ENCODE results near the gene PTPN18.

Gene PTPN18

DNA sequence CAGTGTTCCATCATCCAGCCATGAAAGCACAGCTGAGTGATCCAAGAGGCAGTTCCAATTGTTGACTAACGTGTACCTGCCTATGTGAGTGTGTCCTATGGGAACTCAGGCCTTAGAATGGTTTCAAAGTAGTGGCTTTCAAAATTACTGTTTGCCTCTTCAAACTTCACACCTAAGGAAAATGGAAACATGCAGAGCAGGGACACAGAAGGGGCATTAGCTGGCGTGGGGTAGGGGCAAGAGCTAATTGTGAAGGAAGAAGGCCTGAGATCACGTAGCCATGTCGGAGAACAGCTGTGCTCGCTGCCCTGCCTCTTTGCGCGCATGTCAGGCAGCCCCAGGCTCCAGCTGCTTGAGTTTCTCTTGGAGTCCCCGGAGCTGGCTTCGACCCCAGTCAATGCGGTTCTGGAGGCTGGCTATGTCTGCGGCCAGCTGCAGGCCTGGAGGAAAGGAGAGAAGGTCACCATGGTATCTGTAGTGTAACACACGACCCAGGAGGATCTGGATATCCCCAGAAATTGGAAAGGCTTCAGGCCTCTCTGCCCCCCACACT, 17.0 kb upstream of the PTPN18 start:
- DNase-seq (ENCODE audit: extremely low spot score, insufficient read length, low read depth): no peak
- FAIRE-seq: no peak

DNA sequence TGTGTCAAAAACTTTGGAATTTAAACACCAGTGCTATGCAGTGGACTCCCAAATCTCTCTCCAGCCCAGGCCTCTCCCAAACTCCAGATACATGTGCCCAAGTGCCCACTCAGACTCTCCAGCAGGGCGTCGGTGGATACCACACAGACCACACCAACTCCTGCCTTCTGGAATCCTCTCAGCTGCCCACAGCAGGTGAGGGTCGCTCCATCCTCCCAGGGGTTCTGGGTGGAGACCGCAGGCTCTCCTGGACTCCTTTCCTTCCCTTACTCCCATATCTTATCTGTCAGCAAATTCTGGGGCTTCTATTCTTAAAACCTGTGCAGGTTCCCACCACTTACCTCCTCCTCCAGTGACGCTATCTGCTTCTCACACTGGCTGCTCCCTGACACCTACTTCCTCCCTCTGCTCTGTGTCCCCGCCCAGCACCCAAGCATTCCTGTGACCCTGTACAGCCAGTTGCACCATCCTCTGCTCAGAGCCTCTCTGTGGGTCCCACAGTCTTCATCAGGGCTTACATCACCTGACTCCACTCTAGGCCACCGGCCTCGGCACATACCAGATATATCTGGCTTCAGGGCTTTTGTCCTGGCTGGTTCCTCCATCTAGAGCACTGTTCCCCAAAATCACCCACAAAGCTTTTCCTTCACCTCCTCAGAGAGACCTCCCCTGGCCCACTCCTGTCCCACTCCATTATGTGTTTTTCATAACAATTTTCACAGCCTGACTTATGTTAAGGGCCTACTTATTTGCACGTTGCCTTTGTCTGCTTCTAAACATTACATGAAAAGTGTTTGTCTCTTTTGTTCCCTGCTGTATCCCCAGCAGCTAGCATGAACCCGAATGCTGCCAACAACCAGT, 15.7 kb upstream of the PTPN18 start:
- DNase-seq (ENCODE audit: extremely low spot score, insufficient read length, low read depth) (no peak), FAIRE-seq (no peak)

DNA sequence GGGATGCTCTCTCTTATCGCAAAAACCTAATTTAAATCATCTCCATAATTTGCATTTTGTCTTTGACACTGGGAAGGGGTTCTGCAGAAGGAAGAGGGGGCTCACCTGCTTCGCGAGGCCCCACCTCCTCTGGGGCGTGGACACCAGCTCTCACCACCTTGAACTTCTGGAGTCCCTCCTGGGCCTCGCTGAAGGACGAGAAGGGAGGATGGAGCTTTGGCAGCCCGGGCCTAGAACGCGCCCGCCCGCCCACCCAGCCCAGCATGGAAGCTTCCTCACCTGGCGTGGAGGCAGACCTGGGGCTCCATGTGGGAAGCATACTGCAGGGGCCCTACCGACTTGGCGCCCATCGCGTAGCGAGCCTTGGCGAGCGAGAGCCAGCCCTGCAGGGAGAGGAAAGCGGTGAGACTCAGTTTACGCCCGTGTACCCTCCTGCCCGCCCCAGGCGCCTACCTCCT, 14.3 kb upstream of the PTPN18 start:
- FAIRE-seq (no peak), DNase-seq (ENCODE audit: extremely low spot score, insufficient read length, low read depth) (no peak)

DNA sequence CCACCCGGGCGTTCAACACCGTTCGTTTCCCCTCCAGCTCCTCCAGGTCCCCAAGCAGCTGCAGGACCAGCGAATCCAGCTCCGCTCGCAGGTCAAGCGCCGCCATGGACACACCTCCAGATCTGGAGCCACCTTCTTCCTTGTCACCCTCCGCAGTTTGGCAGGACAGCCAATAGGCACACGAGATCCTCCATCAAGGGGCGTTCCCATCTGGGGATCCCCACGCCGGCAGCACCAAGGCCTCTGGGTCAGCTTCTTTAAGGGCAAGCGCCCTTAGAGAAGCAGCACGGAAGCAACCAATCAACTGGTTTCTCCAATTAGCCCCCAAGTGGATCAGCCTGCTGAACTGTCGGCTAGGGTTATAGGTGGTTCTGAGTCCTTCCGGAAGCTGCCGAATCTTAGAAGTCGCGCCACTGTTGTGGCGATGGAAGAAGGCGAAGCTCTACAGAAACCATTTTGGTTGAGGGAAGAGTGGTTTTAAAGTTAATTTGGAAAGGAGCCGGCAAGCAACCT, 13.8 kb upstream of the PTPN18 start:
- FAIRE-seq (no peak), DNase-seq (ENCODE audit: extremely low spot score, insufficient read length, low read depth) (peak; percentile 77)

DNA sequence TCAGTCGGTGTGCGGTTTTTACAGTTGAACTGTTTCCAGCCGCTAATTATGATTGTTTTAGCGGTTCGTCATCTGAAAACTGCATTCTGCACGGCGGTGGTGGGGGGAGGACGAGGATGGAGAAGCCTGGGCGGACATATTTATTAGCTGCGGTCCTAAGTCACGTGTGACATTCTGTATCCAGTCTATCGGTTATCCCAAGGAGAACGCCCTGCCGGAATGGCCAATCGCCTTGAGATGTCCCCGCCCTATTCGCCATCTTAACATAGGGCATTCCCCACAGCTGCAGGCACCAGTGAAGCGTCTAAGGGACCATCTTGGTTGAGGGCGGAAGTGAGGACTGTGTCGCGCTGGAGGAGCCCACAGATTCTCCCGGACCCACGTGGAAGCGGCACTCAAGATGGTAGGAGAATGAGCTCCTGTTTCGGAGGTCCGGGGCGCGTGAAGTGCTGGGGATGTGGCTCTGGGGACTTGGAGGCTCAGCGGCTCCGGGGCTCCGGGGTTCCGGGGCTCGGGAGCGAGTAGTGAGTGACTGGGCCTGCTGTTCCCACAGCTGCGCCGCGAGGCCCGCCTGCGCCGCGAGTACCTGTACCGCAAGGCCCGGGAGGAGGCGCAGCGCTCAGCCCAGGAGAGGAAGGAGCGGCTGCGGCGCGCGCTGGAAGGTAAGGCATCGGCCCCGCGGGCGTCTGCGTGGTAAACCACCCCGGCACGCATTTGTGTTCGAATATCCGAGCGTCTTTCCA, 13.2 kb upstream of the PTPN18 start, which contains the start of gene IMP4:
Gene IMP4, plus strand, starts transcription at position 365 of the 743 bp plus-strand sequence. Its CDS starts 36 bp downstream, at position 401.
- FAIRE-seq (peak; percentile 97), DNase-seq (ENCODE audit: extremely low spot score, insufficient read length, low read depth) (peak; percentile 82)

DNA sequence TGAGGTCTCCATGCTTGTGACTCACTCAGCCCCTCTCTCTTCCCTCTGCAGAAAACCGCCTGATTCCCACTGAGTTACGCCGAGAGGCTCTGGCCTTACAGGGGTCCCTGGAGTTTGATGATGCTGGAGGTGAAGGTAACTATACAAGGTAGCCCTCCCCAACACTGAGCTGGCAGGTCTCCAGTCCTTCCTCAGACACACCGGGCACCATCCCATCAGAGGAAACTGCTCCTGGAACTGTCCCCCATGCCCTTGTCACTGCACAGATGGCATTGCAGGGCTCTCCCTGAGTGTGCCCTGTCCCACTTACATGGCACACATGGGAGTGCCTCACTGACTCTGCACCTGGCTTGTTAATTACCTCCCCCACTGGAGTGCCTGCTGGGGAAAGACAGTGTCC, 11.3 kb upstream of the PTPN18 start:
- FAIRE-seq (no peak), DNase-seq (ENCODE audit: extremely low spot score, insufficient read length, low read depth) (no peak)

DNA sequence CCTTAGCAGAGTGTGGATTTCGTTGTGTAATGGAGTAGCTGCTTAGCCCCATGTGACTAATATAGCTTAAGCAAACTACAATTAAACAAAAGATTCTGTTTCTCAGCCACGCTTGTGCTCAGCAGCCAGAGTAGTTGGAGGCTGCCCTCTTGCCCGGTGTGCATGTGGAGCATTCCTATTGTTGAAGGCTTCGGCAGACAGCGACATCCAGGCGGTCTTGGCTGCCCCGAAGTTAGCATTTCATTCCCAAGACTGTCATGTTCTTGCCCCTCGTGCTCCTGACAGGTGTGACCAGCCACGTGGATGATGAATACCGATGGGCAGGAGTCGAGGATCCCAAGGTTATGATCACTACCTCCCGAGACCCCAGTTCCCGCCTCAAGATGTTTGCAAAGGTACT, 10.8 kb upstream of the PTPN18 start:
- FAIRE-seq (no peak), DNase-seq (ENCODE audit: extremely low spot score, insufficient read length, low read depth) (no peak)

DNA sequence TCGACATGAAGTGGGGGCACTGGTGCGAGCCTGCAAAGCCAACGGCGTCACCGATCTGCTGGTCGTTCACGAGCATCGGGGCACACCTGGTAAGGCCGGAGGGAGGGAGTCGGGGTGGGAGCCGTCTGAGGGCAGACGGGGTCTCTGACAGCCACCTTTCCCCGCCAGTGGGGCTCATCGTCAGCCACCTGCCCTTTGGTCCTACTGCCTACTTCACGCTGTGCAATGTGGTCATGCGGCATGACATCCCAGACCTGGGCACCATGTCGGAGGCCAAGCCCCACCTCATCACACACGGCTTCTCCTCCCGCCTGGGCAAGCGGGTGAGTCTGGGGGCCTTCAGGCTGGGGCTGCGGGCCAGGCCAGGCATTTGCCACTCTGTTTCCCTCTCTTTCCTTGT, 10.2 kb upstream of the PTPN18 start:
- FAIRE-seq: no peak
- DNase-seq (ENCODE audit: extremely low spot score, insufficient read length, low read depth): no peak

DNA sequence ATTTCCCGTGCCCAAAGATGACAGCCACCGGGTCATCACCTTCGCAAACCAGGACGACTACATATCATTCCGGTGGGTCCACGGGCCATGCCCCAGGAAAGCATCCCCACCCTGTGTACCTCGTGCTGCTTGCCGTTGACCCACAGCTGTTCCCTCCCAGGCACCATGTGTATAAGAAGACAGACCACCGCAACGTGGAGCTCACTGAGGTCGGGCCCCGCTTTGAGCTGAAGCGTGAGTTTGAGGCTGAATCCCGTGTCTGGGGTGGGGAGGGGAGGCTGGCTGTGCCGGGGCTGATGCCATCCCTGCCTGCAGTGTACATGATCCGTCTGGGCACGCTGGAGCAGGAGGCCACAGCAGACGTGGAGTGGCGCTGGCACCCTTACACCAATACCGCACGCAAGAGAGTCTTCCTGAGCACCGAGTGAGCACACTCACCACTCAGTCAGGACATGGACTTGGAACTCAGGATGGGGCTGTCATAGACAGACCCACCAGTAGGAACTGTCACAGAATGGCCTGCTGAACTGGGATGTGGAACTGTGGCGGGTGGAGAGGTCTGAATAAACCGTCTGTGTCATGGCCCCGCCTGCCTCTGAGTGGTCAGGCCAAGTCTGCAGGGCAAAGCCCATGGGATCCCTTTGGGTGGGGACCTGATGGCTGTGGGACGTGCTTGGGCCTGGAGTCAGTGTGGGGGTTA, 9.7 kb upstream of the PTPN18 start:
- FAIRE-seq (no peak), DNase-seq (ENCODE audit: extremely low spot score, insufficient read length, low read depth) (no peak)

DNA sequence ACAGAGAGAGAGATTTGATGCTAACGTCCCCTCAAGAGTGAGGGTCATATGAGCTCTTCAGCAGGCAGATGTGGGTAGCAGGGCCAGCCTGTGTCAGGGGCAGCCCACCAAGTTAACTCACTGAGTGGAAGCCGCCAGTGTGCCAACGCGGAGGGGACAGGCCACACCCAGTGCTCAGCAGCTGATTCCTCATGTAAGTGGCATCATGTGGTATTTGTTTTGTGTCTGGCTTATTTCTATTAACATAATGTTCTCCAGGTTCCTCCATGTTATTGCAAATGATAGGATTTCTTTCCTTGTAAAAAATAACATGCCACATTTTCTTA, 9.2 kb upstream of the PTPN18 start:
- no peak for DNase-seq (ENCODE audit: extremely low spot score, insufficient read length, low read depth)
- FAIRE-seq: no peak

DNA sequence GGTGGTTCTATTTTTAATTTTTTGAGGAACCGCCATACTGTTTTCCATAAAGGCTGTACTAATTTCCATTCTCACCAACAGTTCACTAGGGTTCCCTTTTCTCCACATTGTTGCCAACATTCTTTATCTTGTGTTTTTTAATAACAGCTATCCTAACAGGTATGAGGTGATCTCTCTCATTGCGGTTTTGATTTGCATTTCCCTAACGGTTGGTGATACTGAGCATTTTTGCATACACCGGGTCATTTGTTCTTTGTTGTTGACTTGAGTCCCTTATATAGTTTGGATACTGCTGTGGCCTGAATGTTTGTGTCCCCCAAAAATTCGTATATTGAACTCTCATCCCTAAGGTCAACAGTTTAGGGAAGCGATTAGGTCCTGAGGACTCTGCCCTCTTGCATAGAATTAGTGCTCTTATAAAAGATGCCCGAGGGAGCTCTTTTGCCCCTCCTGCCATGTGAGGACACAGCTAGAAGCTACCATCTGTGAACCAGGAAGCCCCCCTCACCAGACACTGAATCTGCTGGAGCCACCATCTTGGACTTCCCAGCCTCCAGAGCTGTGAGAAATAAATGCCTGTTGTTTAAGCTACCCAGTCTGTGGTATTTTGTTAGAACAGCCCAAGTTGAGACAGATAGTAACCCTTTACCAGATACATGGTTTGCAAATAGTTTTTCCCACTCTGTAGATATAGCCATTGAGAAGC, 8.5 kb upstream of the PTPN18 start:
- no peak for FAIRE-seq
- DNase-seq (ENCODE audit: extremely low spot score, insufficient read length, low read depth): no peak

DNA sequence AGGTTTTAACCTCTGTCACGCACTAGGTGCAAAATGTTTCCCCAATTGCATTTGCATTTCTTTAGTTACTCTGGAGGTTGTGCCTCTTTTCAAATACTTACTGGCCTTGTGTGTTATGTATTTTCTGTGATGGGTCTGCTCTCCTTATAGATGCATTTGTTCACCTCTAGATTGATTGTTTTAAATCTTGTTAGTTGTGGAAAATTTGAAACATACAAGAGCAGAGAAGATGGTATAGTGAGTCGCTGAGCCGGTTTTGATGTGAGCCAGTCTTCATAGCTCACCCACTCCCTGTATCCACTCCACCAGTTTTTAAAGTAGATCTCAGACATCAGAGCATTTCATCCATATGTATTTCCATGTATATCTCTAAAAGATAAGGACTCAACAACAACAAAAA, 6.7 kb upstream of the PTPN18 start:
- no peak for DNase-seq (ENCODE audit: extremely low spot score, insufficient read length, low read depth)
- no peak for FAIRE-seq

DNA sequence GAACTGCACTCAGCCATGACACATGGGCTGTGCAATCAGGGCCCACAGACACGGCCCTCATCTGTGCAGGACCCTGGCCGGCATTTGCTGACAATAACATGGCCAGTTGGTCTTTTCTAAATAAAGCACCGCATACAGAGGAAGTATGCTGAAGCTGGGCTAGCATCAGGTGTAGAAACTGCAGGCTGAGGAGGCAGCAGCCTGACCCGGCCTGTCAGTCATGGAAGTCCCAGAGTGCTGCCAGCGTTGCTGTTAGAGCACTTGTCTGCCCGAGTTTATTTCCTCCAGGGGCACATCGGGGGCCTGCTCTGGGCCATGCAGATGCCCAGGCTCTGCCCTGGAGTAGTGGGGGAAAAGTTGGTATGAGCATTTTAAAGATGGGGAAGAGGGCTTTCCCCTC, 4.1 kb upstream of the PTPN18 start:
- FAIRE-seq (no peak), DNase-seq (ENCODE audit: extremely low spot score, insufficient read length, low read depth) (no peak)

DNA sequence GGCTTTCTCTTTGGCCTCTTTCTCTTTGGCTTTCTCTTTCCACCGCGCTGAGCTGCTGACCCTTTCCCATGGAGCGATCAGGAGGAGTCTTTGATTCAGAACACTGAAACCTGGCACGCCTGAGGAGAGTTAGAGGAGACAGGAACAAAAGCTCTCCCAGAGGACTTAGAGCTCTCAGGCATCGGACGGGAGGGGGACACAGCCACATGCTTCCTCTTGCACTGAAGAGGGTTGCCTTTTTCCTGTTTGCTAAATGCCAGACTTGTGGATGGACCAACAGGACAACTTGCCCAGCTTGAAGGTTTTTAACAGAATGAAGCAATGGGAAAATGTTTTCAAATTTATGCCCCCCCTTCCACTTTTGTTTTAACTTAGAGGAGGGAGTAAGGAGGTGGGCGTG, 3.6 kb upstream of the PTPN18 start:
- no peak for DNase-seq (ENCODE audit: extremely low spot score, insufficient read length, low read depth)
- no peak for FAIRE-seq

DNA sequence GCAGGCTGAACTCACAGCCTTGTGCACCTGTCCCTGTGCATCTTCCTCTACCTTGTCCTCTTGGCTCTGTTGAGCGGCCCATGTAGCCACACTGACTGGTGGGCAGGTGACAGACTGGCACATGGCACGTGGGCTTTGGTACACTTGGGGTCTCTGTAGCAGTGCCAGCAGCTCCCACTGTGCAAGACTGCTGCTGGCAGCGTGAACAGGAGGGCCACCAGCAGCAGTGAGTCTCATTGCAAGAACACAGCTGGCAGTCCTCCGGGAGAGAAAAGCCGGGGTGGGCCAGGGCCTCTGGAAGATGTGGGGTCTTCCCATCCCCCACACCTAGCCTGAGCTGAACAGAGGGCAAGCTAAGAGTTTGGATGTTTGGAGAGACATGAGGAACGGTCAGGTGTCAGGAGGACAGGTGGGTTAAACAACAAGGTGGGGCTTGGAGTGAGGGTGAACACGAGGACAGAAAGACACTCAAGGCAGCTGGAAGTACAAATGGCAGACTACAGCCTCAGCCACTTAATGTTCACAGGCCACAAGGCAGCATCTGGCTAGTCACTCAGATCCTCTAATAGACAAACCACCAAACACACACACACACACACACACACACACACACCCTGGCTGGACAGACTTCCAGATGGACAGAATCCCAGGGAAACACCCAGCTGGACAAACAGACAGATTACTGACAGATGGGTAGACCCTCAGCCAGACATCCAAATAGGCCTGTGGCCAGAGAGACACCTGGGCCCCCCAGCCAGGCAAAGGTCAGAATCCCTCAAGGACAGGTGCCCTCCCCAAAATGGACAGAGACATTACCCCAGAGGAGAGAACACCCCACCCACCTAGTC, 2.3 kb upstream of the PTPN18 start:
- DNase-seq (ENCODE audit: extremely low spot score, insufficient read length, low read depth) (no peak), FAIRE-seq (no peak)

DNA sequence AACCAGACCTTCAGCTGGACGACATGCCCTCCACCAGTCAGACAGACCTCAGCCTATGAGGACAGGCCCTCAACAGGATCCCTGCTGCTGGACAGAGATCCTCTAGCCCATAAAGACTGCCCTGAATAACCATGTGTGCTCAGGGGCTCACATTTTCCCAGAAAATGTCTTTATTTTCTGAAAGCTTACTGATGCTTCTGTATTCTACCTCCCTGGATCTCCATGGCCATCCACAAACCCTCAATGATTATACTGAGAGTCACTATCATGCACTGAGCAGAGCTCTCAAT, 1.8 kb upstream of the PTPN18 start:
- no peak for FAIRE-seq
- no peak for DNase-seq (ENCODE audit: extremely low spot score, insufficient read length, low read depth)

DNA sequence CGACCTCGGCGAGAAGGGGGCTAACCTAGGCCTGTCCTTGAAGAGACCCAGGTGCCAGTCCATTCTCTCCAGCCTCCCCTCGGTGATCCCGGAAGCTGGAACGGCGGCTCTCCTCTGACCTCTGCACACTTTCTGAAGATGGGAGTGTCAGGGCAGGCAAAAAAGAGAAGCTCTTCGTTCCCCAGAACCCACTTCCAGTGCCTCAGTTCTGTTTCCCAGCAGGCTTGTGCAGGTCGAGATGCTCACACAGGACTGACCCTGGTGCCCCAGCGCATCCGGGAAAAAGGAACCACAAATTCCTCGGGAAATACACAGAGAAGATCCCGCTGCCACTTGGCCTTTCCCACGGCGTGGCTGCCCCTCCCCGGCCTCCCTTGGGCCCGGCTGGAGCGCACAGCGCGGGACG, 681 bp upstream of the PTPN18 start:
- FAIRE-seq (no peak), DNase-seq (ENCODE audit: extremely low spot score, insufficient read length, low read depth) (no peak)

DNA sequence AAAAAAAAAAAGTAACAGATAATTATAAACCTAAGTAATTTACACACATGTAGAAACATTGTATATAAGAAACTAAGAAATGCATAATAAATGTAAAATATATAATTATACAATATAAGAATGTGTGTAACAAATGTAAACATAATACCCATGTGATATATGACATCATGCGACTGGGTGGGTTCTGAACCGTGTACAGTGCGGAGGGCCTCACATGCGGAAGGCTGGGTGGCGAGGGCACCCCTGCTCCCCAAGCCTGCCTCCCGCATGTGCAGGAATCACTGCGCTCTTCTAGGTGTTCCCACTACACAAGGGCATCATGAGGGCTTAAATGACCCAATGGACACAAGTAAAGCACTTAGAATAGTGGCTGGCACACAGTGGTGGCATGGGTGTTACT, 2.0 kb downstream of the PTPN18 start:
- no peak for FAIRE-seq

More for the DNA sequence above, 2.0 kb downstream of the PTPN18 start:
- no peak for DNase-seq (ENCODE audit: extremely low spot score, insufficient read length, low read depth)
